Measurements from ENCODE around the gene YIPF3.

- TF ChIP-seq, protein P1, sequence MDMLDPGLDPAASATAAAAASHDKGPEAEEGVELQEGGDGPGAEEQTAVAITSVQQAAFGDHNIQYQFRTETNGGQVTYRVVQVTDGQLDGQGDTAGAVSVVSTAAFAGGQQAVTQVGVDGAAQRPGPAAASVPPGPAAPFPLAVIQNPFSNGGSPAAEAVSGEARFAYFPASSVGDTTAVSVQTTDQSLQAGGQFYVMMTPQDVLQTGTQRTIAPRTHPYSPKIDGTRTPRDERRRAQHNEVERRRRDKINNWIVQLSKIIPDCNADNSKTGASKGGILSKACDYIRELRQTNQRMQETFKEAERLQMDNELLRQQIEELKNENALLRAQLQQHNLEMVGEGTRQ (CRISPR knock-in tag; IDR thresholded peaks at IDR 0.05): no peak
- TF ChIP-seq, protein P2, sequence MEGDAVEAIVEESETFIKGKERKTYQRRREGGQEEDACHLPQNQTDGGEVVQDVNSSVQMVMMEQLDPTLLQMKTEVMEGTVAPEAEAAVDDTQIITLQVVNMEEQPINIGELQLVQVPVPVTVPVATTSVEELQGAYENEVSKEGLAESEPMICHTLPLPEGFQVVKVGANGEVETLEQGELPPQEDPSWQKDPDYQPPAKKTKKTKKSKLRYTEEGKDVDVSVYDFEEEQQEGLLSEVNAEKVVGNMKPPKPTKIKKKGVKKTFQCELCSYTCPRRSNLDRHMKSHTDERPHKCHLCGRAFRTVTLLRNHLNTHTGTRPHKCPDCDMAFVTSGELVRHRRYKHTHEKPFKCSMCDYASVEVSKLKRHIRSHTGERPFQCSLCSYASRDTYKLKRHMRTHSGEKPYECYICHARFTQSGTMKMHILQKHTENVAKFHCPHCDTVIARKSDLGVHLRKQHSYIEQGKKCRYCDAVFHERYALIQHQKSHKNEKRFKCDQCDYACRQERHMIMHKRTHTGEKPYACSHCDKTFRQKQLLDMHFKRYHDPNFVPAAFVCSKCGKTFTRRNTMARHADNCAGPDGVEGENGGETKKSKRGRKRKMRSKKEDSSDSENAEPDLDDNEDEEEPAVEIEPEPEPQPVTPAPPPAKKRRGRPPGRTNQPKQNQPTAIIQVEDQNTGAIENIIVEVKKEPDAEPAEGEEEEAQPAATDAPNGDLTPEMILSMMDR (IDR thresholded peaks at IDR 0.05): no peak
- TF ChIP-seq ZNF121 (CRISPR knock-in tag; IDR thresholded peaks at IDR 0.05) (no peak), NFE2L1 (CRISPR knock-in tag; IDR thresholded peaks at IDR 0.05) (no peak), SMAD4 (CRISPR knock-in tag; IDR thresholded peaks at IDR 0.05) (no peak), IRF2 (CRISPR knock-in tag; IDR thresholded peaks at IDR 0.05; ENCODE audit: borderline replicate concordance, low read depth) (no peak), TEAD1 (CRISPR knock-in tag; IDR thresholded peaks at IDR 0.05) (no peak), NR3C1 (CRISPR knock-in tag; conservative IDR thresholded peaks at IDR 0.05; ENCODE audit: low read depth) (no peak), JUN (CRISPR knock-in tag; IDR thresholded peaks at IDR 0.05) (no peak), TEAD4 (CRISPR knock-in tag; IDR thresholded peaks at IDR 0.05) (no peak), MAX (CRISPR knock-in tag; IDR thresholded peaks at IDR 0.05) (no peak)
- TF ChIP-seq, protein P3, sequence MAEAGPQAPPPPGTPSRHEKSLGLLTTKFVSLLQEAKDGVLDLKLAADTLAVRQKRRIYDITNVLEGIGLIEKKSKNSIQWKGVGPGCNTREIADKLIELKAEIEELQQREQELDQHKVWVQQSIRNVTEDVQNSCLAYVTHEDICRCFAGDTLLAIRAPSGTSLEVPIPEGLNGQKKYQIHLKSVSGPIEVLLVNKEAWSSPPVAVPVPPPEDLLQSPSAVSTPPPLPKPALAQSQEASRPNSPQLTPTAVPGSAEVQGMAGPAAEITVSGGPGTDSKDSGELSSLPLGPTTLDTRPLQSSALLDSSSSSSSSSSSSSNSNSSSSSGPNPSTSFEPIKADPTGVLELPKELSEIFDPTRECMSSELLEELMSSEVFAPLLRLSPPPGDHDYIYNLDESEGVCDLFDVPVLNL (CRISPR knock-in tag; IDR thresholded peaks at IDR 0.05; ENCODE audit: borderline replicate concordance, low read depth): no peak
Measured at GRCh38 chr6:43499028-43499815, 17.5 kb downstream of the YIPF3 start.

All from WTC11 (cell line).